Activated naive CD8-positive, alpha-beta T cell treated with anti-CD3 and anti-CD28 coated beads, Interleukin-2, amount 10 ng/mL, durations not matched to agents 7 days and 5 days (primary cell): ENCODE measurements around the gene KIF26A. TPM values are rescaled to one million over a fixed set of nuclear protein-coding genes. Genes with fewer than 3 reads are reported as not detected.
"Not testable (repeated sequence)": the region's sequence is repeated elsewhere in the genome, so short reads cannot be mapped to it uniquely, and the experiment has no call there.

ENCODE experiments used
- ATAC-seq: fragments of 150-1000 bp; cut with Tn5 transposase; one replicate; pipeline ENCODE4 v1.10.0; 2021; ENCODE audit warnings: low read depth, moderate library complexity
- POLR2A ChIA-PET: fragments of 350-600 bp; sonication (Branson Sonifier 250); formaldehyde crosslinking; loops from one replicate; lab custom pipeline; 2021; ENCODE audit warnings: antibody characterized with exemption; lab: Charles Lee
- DNase-seq: peaks from one replicate; pipeline ENCODE4 v3.0.0; 2021
- H3K27ac Mint-ChIP-seq: one replicate; pipeline ENCODE4 v1.8.0; 2022; ENCODE audit warnings: mild to moderate bottlenecking, mixed read lengths
- H3K27me3 Mint-ChIP-seq: one replicate; pipeline ENCODE4 v1.8.0; 2022; ENCODE audit warnings: mild to moderate bottlenecking, moderate library complexity, mixed read lengths
- H3K36me3 Mint-ChIP-seq: one replicate; pipeline ENCODE4 v1.8.0; 2021; ENCODE audit warnings: mild to moderate bottlenecking, mixed read lengths
- H3K4me1 Mint-ChIP-seq: one replicate; pipeline ENCODE4 v1.8.0; 2021; ENCODE audit warnings: mixed read lengths
- H3K4me3 Mint-ChIP-seq: one replicate; pipeline ENCODE4 v1.8.0; 2022; ENCODE audit warnings: mild to moderate bottlenecking, moderate library complexity, mixed read lengths
- H3K9me3 Mint-ChIP-seq: one replicate; pipeline ENCODE4 v1.8.0; 2021; ENCODE audit warnings: mixed read lengths
- total RNA-seq, 2 experiments: library from RNA; stranded (reverse); gene quantifications; one replicate each; pipeline ENCODE4 v1.2.3, GENCODE V29; 2021

KIF26A gene
- total RNA-seq, 2 experiments from 2014 or later: 0.17 to 0.26 TPM

DNA sequence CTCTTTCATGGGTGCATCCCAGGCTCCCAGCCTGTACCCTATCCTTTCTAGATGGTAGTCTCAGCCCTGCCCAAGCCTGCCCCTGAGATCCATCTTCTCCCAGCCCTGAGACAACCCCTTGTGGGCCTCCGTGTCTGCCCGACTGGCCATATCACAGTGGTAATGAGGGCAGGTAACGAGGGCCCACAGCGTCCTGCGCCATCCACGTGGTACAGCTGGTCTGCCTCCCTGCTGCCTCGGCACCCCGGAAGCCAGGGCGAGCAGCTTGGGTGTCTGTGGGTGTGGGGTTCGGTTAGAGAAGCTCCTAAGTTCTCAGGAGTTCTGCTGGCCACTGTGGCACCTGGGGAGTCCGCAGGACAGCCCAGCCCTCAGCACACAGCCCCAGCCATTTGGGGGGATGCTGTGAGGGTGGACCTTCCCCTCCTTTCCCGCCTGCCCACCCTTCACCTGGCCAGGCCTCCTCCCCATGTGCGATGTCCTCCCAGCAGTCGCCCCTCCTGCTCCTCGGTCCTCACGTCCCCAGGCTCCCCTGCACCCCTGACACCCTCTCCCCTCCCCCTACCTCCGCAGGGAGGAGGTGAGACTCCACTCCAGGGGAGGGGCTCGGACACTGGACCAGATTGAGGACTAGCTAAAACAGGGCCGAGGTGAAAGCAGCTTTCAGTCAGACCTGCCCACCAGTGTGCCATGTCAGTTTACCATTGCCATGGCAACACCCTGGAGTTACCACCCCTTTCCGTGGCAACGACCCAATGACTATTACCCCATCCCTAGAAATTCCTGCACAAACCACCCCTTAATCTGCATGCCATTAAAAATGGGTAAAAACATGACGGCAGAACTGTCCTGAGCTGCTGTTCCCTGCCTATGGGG lies 69.0 kb downstream of the KIF26A start:
- Mint-ChIP-seq H3K4me1 (no peaks in the 10 kb centered on the region), H3K4me3 (no peak overlapping the region), H3K36me3 (no peaks in the 10 kb centered on the region), H3K9me3 (no peaks in the 10 kb centered on the region), H3K27me3 (no peaks in the 10 kb centered on the region), H3K27ac (no peak overlapping the region)
- POLR2A ChIA-PET: no interaction called here
- DNase-seq: no peak
- ATAC-seq: no peak

DNA sequence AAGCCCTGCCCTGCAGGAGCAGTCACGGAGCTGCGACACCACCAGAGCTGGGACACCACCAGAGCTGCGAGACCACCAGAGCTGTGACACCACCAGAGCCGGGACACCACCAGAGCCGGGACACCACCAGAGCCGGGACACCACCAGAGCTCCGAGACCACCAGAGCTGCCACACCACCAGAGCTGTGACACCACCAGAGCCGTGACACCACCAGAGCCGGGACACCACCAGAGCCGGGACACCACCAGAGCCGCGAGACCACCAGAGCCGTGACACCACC lies 69.6 kb downstream of the KIF26A start:
- H3K27me3 Mint-ChIP-seq, H3K27ac Mint-ChIP-seq, ATAC-seq, H3K9me3 Mint-ChIP-seq, H3K4me1 Mint-ChIP-seq, H3K36me3 Mint-ChIP-seq, DNase-seq, H3K4me3 Mint-ChIP-seq, POLR2A ChIA-PET: not testable (repeated sequence)

DNA sequence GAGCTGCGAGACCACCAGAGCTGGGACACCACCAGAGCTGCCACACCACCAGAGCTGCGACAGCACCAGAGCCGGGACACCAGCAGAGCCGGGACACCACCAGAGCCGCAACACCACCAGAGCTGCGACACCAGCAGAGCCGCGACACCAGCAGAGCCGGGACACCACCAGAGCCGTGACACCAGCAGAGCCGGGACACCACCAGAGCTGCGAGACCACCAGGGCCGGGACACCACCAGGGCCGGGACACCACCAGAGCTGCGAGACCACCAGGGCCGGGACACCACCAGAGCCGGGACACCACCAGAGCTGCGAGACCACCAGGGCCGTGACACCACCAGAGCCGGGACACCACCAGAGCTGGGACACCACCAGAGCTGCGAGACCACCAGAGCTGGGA lies 69.9 kb downstream of the KIF26A start:
- H3K36me3 Mint-ChIP-seq, H3K27ac Mint-ChIP-seq, POLR2A ChIA-PET, H3K4me3 Mint-ChIP-seq, H3K9me3 Mint-ChIP-seq, H3K27me3 Mint-ChIP-seq, ATAC-seq, H3K4me1 Mint-ChIP-seq, DNase-seq: not testable (repeated sequence)

DNA sequence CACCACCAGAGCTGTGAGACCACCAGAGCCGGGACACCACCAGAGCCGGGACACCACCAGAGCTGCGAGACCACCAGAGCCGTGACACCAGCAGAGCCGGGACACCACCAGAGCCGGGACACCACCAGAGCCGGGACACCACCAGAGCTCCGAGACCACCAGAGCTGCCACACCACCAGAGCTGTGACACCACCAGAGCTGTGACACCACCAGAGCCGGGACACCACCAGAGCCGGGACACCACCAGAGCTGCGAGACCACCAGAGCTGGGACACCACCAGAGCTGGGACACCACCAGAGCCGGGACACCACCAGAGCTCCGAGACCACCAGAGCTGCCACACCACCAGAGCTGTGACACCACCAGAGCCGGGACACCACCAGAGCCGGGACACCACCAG lies 70.7 kb downstream of the KIF26A start:
- H3K27me3 Mint-ChIP-seq, H3K4me3 Mint-ChIP-seq, POLR2A ChIA-PET, H3K27ac Mint-ChIP-seq, ATAC-seq, H3K4me1 Mint-ChIP-seq, H3K9me3 Mint-ChIP-seq, DNase-seq, H3K36me3 Mint-ChIP-seq: not testable (repeated sequence)

DNA sequence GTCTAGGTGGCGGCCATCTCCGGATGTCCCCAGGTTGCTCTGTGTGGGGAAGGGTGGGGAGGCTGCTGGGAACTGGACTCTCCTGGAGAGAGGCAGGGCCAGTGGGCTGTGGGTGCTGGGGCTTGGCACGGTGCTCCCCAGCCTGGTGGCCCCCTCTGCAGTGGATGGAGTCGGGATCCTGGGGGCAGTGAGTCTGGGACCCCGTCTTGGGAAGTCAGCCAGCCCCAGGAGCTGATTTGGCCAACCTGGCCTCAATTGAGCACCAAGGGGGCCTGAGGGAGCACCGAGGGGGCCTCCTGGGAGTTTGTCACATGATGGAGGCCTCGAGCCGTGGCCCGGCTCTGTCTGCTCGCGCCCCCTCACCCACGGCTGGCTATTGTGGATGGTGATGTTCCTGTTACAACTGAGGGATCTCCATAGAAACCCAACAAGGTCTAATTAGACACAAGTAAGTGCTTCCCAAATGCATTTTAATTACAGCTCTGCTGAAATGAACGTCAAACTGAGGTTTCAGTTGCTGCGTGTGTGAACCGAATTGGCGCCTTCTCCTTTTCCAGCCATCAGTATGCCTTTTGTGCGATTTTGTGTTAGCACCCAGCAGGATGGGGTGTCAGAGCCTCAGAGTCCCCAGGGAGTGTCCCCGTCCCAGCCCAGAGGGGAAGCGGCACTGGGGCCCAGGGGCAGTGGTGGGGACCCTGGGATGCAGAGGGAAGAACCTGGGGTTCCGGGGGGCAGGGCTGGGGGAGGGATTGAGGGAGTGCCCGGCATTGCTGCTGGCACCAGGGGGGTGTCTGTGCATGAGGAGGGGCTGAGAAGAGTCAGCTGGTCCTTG lies 71.8 kb downstream of the KIF26A start:
- no peaks in the 10 kb centered on the region for H3K9me3 Mint-ChIP-seq

DNA sequence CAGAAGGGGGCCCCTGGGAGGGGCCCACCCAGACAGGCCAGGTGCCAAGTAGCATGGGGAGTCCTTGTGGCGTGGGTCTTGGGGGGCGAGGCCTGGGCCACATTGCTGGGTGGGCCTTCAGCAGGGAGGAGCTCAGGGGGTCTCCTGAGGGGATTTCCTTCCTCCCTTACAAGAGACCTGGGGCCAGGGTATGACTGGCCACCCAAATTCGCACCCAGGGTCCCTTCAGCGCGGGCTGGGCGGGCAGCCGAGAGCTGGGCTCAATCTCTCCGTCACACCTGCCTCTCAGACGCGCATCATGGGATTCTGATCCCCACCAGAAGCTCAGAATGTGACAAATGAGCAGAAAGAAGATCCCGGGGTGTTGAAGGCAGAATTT lies 72.4 kb downstream of the KIF26A start:
- no peaks in the 10 kb centered on the region for H3K36me3 Mint-ChIP-seq
- H3K27me3 Mint-ChIP-seq: peaks cover 1% of the 10 kb centered on the region

More for the DNA sequence above, 71.8 kb downstream of the KIF26A start:
- Mint-ChIP-seq H3K27me3 (peaks cover 1% of the 10 kb centered on the region), H3K27ac (no peak overlapping the region), H3K4me1 (no peaks in the 10 kb centered on the region), H3K4me3 (no peak overlapping the region), H3K36me3 (no peaks in the 10 kb centered on the region)
- ATAC-seq (no peak), DNase-seq (no peak)
- POLR2A ChIA-PET: no interaction called here

DNA sequence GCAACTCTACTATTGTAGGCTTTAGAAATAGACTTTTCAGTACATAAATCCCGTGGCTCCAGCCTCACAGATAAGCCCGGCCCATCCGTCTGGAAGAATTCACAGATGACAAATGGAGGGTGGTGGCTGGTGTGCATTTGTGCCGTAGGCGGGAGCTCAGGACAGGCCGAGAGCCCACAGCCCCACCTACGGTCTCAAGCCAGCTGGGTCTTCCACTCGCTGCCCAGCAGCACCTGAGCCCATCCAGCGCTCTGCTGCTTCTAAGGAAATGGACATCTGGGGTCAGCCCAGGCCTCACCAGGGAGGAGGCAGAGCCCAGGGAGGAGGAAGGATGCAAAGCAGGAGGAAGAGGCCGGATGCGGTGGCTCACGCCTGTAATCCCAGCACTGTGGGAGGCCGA lies 72.8 kb downstream of the KIF26A start:
- POLR2A ChIA-PET: no interaction called here
- no peak overlapping the region for H3K4me3 Mint-ChIP-seq

More for the DNA sequence above, 72.4 kb downstream of the KIF26A start:
- Mint-ChIP-seq H3K27ac (no peak overlapping the region), H3K4me3 (no peak overlapping the region), H3K9me3 (no peaks in the 10 kb centered on the region), H3K4me1 (no peaks in the 10 kb centered on the region)
- DNase-seq (no peak), ATAC-seq (no peak)
- POLR2A ChIA-PET: no interaction called here

DNA sequence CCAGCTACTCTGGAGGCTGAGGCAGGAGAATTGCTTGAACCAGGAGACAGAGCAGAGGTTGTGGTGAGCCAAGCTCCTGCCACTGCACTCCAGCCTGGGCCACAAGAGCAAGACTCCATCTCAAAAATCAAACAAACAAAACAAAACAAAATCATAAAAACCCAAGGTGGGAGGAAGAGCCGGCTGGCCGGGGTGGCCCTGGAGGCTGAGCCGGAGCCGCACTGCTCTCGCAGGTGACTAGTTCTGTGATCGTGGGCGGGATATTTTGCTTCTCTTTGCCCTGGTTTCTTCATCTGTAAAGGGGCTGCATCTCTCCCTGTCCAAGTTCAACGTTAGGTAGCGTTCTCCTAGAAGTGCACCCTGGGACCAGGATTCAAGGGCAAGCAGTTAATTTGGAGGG lies 73.4 kb downstream of the KIF26A start:
- Mint-ChIP-seq H3K36me3 (no peaks in the 10 kb centered on the region), H3K27ac (no peak overlapping the region), H3K4me3 (no peak overlapping the region), H3K4me1 (no peaks in the 10 kb centered on the region), H3K27me3 (peaks cover 1% of the 10 kb centered on the region), H3K9me3 (no peaks in the 10 kb centered on the region)
- DNase-seq: no peak
- POLR2A ChIA-PET: no interaction called here
- ATAC-seq: no peak

More for the DNA sequence above, 72.8 kb downstream of the KIF26A start:
- Mint-ChIP-seq H3K27ac (no peak overlapping the region), H3K27me3 (peaks cover 1% of the 10 kb centered on the region), H3K4me1 (no peaks in the 10 kb centered on the region), H3K36me3 (no peaks in the 10 kb centered on the region), H3K9me3 (no peaks in the 10 kb centered on the region)
- DNase-seq (no peak), ATAC-seq (no peak)

DNA sequence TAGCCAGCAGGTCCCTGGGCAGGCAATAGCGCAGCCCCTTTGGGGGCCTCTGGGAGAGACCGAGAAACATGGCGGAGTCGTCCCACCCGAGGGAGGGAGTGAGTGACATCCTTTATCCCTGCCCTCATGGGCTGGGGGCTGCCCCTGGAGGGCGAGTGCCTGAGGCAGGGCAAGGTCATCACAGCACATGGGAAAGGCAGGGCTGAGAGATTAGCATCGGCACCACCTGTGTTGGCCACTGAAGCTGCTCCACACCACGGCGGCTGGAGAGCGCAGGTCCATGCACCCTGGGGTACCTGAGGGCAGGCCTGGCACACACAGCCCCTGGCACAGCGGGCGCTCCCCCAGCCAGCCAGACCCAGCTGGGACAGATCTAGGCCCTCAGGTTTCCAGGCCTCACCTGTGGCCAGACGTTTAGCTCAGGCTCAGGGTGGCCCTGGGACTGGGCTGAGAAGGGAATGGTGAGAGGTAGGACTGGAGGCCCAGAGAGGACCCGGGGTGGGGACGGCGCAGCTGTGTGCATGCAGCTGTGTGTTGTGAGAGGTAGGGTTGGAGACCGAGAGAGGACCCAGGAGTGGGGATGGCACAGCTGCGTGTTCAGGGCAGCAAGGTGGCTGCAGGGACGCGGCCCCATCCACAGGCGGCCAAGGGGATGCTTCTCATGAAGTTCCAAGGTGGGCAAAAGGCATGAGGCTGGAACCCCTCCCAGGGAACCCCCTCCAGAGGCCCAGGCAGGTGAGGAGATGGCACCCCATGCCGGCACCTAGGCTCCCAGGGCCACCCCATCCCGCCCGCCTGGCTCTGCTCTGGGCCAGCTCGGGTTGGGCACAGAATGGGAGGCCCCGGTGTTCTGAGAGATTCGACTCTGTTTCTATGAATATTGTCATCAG lies 74.1 kb downstream of the KIF26A start:
- H3K4me1 Mint-ChIP-seq: no peaks in the 10 kb centered on the region
- POLR2A ChIA-PET: no interaction called here
- H3K36me3 Mint-ChIP-seq: no peaks in the 10 kb centered on the region
- DNase-seq (no peak), ATAC-seq (no peak)
- peaks cover 1% of the 10 kb centered on the region for H3K27me3 Mint-ChIP-seq
- no peak overlapping the region for H3K4me3 Mint-ChIP-seq
- H3K9me3 Mint-ChIP-seq: no peaks in the 10 kb centered on the region
- no peak overlapping the region for H3K27ac Mint-ChIP-seq

DNA sequence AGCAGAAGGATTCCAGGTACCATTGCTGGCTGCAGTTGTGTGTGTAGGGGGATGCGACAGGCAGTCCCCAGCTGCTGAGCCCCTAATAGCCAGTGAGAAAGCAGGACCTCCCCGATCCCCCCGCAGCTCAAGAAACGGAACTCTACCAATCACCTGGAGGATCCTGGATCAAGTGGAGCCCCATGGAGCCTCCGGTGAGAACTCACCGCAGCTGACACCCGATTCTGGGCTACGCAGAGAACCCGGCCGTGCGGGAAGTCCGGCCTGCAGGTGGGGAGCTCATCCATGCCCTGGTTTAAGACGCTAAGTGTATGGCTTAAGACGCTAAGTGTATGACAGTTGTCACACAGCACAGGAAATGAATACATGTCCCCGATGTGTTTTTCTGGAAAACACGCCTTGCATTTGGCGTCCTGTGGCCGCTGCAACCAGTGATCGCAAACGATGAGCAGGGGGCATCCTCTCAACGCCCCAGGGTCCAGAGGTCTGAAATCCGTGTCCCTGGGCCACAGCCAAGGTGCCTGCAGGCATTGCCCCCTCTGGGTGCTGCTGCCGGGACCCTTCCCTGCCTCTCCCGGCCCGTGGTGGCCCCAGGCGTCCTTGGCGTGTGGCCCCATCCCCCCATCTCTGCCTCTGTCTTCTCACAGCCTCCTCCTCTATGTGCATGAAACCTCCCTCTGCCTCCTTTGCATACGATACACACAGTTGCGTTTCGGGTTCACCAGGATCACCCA lies 75.1 kb downstream of the KIF26A start:
- no peaks in the 10 kb centered on the region for H3K9me3 Mint-ChIP-seq
- DNase-seq (no peak), ATAC-seq (no peak)
- no peaks in the 10 kb centered on the region for H3K36me3 Mint-ChIP-seq
- no peak overlapping the region for H3K27ac Mint-ChIP-seq
- no peaks in the 10 kb centered on the region for H3K4me1 Mint-ChIP-seq
- peaks cover 1% of the 10 kb centered on the region for H3K27me3 Mint-ChIP-seq
- POLR2A ChIA-PET: no interaction called here
- H3K4me3 Mint-ChIP-seq: no peak overlapping the region

DNA sequence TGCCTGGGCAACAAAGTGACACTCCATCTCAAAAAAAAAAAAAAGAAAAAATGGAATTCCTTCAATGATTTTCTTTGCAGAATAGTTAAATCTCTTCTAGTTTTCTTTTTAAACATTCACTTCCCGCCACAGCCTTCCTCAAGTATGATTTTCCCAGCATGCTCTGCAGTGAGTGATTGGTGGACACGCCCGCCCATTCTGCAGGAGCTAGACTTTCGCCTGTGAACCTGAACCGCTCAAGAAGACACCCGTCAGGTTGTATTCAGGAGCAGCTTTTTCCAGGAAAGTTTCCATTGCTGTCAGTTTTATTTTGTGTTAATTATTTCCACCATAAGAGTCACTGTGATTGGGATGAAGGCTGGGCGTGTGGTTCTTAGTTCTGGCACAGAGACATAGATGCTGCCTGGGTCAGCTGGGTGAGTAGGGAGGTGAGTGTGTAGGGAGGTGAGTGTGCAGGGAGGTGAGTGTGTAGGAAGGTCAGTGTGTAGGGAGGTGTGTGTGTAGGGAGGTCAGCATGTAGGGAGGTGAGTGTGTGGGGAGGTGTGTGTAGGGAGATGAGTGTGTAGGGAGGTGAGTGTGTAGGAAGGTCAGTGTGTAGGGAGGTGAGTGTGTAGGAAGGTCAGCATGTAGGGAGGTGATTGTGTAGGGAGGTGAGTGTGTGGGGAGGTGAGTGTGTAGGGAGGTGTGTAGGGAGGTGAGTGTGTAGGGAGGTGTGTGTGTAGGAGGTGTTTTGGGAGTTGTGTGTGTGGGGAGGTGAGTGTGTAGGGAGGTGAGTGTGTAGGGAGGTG lies 76.2 kb downstream of the KIF26A start:
- POLR2A ChIA-PET: no interaction called here
- H3K4me1 Mint-ChIP-seq: no peaks in the 10 kb centered on the region

DNA sequence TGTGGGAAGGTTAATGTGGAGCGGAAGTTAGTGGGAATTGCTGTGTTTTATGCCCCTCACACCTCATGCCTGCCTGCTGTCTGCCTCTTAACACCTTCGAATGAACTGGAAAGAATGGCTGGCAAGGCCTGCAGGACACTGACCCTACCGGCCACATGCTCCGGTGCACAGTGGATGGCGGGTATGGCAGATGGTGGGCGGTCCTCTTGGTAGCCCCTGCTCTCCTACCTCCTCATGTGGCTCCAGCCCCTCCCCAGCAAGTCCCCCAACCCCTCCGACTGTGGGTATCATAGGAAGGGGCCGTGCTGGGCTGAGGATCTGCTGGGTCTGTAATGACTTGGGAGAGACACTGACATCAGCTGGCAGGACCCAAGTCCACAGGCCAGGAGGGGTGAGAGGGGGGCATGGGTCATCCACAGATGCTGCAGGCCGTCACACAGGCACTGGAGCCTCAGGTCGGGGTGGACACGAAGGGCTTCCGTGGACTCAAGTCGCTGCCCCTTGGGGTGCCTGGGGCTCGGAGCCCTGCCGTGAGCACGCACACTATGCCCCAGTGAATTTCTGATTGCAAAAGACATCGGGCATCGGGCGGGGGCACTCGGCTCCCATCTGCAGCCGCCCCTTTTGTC lies 77.4 kb downstream of the KIF26A start:
- H3K4me3 Mint-ChIP-seq: no peak overlapping the region
- no peaks in the 10 kb centered on the region for H3K9me3 Mint-ChIP-seq
- H3K27me3 Mint-ChIP-seq: peaks cover 8% of the 10 kb centered on the region
- DNase-seq (no peak), ATAC-seq (no peak)
- POLR2A ChIA-PET: no interaction called here
- no peaks in the 10 kb centered on the region for H3K36me3 Mint-ChIP-seq
- H3K4me1 Mint-ChIP-seq: no peaks in the 10 kb centered on the region
- H3K27ac Mint-ChIP-seq: no peak overlapping the region

More for the DNA sequence above, 76.2 kb downstream of the KIF26A start:
- no peak for DNase-seq
- no peak overlapping the region for H3K27ac Mint-ChIP-seq
- no peak for ATAC-seq
- no peaks in the 10 kb centered on the region for H3K36me3 Mint-ChIP-seq
- H3K27me3 Mint-ChIP-seq: peaks cover 7% of the 10 kb centered on the region
- no peaks in the 10 kb centered on the region for H3K9me3 Mint-ChIP-seq
- no peak overlapping the region for H3K4me3 Mint-ChIP-seq
